ENCODE results near the gene ERCC3.
"Not testable (repeated sequence)": the region's sequence is repeated elsewhere in the genome, so short reads cannot be mapped to it uniquely, and the experiment has no call there.

The ERCC3 gene

DNA sequence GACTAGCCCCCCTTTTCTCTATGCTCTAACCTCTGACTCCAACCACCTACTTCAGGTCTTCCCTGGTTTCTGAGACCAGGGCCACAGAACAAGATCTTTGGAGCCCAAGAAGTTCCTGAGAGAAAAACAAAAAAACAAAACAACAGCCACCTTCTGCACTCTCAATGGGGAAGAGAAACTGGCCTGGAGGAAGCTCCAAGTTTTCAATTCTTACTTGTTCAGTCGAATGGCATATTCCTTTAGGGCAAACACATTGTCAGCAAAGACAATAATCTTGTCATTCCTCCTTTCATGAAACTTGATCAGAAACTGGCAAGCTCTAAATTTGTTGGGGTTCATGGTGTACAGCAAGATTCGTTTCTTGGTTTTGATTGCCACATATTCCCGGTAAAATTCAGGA lies 15.0 kb downstream of the ERCC3 start:
- DNase-seq (ENCODE audit: low spot score): no peak

DNA sequence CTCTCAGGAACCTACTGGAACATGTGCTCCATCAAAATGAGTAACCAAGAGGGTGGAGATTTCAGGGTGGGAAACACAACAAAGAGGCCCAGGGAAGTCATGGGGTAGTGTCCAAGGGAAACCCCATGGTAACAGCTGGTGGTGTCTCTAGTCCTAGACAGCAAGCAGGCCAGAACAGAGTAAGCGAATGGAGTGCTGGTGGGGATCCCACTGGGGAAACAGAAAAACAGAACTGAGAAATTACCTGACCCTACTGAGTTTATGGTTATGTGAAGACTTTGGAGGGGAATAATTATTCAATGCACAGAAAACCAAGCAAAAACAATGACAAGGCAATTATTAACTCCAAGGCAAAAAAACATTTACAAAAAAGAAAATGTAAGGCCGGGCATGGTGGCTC lies 16.9 kb downstream of the ERCC3 start:
- no peak for DNase-seq (ENCODE audit: low spot score)

DNA sequence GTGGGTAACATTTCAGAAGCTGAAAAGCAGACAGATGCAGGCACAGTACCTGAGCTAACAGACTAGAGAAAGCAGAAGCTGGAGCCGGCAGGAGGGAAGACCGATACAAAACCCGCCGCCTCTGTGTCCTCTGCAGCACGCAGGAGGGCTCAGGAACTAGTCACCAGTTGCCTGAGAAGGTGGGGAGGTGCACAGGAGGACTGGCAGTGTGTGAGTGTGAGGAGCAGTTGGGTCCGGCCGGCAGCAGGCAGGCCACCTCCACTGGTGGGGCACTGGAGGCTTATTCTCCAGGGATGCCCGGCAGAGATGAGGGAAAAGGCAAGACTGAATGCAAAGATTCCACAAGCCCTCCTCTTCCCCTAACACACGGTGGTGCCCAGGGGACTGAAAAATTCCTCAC lies 18.2 kb downstream of the ERCC3 start:
- no peak for DNase-seq (ENCODE audit: low spot score)

DNA sequence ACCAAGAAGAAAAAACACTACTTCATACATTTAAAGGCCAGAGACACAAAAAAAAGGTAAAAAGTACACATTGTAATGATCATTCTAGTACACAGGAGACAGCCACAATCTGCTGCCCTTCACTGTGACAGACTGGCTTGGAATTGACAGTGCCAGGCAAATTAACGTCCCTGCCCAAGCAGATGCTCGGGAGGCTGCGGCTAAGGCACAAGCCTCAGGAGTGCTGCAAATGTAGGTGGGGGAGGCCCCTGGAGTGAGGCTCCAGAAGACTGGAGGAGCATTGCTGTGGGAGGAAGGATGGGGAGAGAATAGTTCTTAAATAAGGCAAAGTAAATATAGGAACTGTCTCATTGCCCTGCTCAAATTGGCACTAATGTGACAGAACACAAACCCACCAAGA lies 18.6 kb downstream of the ERCC3 start:
- no peak for DNase-seq (ENCODE audit: low spot score)

DNA sequence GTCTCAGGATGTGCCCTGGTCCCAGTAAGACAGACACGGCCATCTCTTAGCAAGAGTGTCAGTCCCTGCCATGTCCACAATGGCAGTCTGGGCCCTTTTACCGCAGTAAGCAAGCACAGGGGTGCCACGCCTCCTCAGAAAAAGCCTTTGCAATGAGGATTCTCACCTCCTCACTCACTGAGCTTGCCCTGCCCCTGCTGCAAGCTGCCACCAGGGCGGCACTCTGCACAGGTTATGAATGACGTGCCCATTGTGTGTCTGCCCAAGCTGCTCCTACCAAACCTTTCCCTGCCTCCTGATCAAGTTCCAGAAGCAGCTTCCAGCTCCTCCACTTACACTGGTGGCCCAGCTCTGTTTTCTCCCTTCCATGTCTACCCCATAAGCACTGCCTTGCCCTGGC lies 23.3 kb downstream of the ERCC3 start:
- no peak for DNase-seq (ENCODE audit: low spot score)

DNA sequence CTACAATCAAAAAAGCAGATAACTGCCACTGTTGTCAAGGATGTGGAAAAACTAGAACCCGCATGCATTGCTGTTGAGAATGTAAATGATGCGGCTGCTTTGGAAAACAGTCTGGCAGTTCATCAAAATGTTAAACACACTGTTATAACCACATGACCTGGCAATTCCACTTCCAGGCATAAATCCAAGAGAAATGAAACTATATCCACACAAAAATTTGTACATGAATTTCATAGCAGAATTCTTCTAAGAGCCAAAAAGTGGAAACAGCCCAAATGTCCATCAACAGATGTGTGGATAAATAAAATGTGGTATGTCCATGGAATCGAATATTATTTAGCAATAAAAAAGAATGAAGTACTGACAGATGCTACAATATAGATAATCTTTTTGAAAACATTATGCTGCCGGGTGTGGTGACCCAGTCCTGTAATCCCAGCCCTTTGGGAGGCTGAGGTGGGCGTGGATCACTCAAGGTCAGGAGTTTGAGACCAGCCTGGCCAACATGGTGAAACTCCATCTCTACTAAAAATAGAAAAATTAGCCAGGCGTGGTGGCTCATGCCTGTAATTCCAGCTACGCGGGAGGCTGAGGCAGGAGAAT lies 32.0 kb downstream of the ERCC3 start:
- DNase-seq (ENCODE audit: low spot score): no peak

DNA sequence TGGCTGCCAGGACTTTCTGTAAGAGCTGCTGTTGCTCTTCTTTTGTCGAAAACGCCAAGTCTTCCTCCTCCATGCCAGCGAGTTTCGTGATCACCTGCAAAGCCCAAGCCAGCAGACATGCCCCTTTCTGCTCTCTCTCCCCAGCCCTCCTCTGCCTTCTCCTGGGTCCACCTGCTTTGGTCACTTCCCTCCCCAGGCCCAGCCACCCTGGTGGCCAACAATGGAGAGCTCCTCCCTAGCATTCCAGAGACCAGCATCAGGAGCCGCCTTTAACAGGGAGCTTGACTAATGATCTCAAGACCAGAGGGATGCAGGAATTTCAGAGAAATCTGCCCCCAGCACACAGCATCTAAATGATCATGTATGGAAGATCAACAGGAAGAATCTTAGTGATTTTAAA lies 34.6 kb downstream of the ERCC3 start:
- DNase-seq (ENCODE audit: low spot score): no peak

DNA sequence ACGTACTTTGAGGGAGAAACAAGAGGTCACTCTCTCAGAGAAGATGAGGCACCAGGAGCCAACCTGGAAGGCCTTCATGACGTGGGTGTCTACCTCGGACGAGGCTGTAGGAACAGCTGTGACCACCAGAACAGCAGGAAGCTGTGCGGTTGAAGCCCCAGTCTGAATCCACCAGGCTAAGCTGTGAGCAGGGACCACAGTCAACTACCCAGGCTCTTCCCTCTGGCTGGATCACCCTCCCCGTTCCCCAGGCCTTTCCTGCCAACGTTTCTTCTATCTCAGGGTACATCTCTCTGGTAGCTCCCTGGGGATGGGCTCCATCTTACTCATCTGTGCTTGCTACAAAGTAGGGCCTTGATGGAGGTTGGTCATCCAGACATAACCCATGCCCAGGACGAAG lies 37.1 kb downstream of the ERCC3 start:
- no peak for DNase-seq (ENCODE audit: low spot score)

DNA sequence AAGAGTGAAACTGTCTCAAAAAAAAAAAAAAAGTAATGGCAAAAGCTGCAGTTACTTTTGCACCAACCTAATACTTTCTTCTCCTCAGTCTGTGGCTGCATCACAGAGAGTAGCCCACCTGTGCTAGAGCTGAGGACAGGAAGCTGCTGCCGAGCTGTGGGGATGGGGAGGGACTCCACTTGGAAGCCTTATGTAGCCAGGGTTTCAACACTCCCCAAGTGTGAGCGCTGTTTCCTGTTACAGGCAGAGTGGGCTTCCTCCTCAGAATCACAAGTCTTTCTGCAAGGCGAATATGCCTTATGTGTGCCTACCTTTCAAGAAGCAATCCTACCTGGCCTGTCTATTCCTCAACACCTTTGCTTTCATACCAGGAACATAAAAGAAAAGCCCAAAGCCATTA lies 37.6 kb downstream of the ERCC3 start:
- no peak for DNase-seq (ENCODE audit: low spot score)

DNA sequence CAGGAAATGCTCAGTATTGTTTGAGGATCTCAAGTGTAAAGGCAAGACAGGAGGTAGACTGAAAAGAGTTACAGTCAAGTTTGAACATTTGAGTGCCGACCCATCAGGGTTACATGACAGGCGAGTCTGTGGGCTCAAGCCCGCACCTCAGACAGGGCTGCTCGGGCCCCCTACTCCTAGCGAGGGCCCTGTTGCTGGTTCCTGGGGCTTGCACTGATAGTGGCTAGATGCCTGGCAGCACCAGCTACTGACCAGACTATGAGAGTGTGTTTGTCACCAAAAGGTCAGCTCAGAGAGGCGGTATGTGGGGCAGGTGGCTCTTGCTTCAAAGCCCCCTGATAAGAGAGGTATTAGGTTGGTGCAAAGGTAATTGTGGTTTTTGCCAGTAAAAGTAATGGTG lies 38.2 kb downstream of the ERCC3 start:
- DNase-seq (ENCODE audit: low spot score): no peak

DNA sequence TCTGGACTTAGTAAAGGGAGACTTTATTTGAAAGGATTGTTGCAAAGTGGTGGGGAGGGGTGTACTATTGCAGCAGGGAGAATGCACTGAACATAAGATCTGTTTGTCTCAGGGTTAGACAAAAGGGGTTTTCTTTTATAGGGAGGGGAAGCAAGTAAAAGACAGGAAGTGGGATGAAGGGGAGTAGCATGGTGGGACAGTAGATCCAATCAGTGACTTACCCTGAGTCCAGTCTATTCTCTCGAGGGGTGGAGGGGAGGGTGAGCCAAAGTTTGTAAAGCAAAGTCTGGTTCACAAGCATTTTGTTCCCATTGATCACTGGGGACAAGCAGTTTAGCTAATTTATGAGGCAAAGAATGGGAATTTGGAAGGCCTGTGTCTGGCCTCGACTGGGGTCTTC lies 38.8 kb downstream of the ERCC3 start:
- DNase-seq (ENCODE audit: low spot score): no peak

DNA sequence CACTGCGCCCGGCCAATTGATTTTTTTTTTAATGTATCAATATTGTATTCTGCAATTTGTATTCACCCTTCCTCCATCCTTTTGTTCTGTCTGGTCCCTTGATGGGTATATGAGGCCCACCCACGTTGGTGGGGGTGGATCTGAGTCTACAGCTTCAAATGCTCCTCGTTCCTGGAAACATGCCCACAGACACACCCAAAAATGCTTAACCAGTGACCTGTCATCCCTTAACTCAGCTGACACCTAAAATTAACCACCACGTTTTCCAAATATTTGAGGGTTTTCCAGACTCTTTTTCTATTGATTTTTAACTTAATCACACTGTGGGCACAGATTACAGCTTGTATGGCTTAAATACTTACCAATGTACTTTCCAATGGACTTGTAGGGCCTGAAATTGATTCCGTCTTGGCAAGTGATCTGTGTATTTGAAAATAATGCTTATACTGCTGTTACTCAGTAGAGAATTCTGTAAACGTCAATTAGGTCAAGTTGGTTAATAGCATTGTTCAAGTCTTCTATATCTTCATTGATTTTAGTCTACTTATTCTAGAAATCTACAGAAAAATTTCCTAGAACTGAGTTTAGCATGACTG lies 39.5 kb downstream of the ERCC3 start:
- DNase-seq (ENCODE audit: low spot score): peak; percentile 20

DNA sequence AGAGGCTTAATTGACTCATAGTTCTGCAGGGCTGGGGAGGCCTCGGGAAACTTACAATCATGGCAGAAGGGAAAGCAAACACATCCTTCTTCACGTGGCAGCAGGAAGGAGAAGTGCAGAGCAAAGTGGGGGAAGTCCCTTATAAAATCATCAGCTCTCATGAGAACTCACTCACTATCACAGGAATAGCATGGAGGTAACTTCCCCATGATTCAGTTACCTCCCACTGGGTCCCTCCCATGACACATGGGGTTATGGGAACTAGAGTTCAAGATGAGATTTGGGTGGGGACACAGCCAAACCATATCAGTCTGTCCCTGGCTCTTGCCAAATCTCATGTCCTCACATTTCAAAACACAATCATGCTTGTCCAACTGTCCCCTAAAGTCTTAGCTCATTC lies 52.8 kb downstream of the ERCC3 start:
- DNase-seq (ENCODE audit: low spot score): not testable (repeated sequence)

DNA sequence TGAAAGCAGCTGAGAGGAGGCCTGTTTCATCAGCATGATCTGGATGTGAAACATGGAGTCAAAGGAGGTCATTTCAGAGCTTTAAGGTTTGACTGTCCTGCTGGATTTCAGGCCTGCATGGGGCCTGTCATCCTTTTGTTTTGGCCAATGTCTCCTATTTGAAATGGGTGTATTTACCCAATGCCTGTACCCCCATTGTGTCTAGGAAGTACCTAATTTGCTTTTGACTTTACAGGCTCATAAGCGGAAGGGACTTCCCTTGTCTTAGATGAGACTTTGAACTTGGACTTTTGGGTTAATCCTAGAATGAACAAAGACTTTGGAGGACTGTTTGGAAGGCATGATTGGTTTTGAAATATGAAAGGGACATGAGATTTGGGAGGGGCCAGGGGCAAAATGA lies 54.5 kb downstream of the ERCC3 start:
- no peak for DNase-seq (ENCODE audit: low spot score)

DNA sequence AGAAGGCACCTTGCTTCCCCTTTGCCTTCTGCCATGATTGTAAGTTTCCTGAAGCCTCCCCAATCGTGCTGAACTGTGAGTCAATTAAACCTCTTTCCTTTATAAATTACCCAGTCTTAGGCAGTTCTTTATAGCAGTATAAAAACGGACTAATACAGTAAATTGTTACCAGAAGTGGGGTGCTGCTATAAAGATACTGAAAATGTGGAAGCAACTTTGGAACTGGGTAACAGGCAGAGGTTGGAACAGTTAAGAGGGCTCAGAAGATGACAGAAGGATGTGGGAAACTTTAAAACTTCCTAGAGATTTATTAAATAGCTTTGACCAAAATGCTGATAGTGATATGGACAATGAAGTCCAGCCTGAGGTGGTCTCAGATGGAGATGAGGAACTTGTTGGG lies 56.2 kb downstream of the ERCC3 start:
- DNase-seq (ENCODE audit: low spot score): not testable (repeated sequence)

DNA sequence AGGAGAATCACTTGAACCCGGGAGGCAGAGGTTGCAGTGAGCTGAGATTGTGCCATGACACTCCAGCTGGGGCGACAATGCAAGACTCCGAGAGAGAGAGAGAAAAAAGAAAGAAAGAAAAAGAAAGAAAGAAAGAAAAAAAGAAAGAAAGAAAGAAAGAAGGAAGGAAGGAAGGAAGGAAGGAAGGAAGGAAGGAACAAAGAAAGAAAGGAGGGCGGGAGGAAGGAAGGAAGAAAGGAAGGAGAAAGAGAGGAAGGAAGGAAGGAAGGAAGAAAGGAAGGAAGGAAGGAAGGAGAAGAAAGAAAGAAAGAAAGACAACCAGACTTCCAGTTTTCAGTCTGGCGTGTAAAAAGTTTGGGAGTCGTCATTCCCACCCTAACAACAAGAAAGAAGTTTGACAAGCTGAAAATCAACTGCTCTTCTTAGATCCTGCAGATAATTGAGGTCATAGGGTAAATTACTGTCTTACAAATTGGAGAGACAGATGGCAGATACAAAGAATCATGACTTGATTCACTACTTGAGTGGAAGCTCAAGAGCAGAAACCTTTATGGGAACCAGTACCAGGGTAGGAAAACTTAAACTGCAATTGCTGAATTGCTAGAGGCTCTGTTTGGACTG lies 58.8 kb downstream of the ERCC3 start:
- no peak for DNase-seq (ENCODE audit: low spot score)

DNA sequence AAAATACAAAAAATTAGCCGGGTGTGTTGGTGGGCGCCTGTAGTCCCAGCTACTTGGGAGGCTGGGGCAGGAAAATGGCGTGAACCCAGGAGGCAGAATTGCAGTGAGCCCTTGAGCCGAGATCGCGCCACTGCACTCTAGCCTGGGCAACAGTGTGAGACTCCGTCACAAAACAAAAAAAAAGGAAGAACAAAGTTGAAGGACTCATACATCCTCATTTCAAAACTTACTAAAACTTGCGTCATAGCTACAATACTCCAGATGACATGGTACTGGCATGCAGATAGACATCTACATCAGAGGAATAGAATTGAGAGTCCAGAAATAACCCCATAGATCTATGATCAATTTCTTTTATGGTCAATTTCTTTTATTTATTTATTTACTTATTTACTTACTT lies 60.2 kb downstream of the ERCC3 start:
- no peak for DNase-seq (ENCODE audit: low spot score)

DNA sequence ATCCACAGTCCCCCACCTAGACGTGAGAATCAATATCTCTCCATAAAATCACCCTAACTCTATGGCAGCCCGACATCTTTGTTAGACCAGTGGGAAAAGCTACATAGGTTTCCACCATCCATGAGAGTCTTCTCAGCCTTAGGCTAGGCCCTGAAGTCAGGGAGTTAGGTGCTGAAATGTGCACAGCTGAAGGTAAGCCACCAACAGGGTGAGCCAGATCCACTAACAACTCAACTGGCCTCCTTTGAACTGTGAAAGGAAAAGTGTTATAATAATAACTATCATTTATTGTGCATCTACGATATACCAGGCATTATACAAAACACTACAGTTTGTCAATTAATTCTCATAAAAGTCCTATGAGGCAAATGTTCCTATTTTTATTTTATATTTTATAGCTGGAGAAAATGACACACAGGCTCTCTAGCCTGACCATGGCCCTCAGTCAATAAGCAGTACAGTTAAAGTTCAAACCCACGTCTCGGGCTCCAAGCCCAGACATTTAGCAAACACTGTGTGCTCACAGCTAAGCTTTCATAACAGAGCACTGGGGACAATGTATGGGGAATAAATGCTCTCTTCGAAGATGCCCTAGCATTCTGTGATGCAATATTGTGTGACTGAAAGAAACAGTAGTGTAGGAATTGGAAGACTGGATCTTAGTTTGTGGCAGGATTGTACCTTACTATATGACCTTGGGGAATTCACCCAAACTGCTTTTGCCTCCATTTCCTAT lies 62.6 kb downstream of the ERCC3 start:
- DNase-seq (ENCODE audit: low spot score): no peak

DNA sequence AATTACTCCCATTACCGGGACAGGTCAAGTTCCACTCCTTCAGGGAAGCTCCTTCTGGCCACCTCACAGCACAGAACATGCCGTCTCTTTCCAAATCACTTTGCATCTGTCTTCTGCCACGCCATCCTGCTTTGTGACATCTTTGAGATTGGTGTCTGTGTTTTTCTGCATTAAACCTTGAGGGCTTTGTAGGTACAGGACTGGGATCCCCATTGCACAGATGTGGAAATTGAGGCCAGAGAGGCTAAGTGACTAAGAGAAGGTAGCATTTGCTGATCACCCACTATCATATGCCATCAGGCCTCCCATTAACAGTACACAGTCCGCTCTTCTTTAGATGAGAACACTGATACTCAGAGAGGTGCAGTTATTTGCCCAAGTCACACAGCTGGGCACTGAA lies 64.4 kb downstream of the ERCC3 start:
- DNase-seq (ENCODE audit: low spot score): no peak

DNA sequence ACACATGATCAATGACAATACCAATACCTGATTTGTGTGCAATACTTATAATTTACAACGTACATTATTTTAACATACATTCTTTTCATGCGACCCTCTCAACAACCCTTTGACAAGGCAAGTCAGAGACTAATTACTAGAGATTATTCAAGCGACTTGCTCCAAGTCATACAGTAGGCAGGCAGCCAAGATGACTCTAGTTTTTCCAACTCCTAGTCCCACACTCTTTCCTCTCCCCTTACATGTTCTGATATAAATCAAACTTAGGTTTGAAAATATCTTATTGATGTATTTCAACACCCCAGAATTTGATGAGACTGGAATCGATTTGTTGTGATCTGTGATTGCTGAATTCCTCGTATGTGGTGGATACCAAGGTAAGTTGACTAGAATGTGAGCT lies 65.8 kb downstream of the ERCC3 start:
- no peak for DNase-seq (ENCODE audit: low spot score)

DNA sequence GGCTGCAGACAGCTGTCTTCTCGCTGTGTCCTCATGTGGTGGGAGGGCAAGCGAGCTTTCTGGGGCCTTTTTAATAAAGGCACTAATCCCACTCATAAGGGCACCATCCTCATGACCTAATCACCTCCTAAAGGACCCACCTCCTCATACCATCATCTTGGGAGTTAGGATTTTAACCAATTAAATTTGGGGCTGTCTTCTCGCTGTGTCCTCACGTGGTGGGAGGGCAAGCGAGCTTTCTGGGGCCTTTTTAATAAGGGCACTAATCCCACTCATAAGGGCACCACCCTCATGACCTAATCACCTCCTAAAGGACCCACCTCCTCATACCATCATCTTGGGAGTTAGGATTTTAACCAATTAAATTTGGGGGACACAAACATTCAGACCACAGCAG lies 66.7 kb downstream of the ERCC3 start:
- DNase-seq (ENCODE audit: low spot score): not testable (repeated sequence)

DNA sequence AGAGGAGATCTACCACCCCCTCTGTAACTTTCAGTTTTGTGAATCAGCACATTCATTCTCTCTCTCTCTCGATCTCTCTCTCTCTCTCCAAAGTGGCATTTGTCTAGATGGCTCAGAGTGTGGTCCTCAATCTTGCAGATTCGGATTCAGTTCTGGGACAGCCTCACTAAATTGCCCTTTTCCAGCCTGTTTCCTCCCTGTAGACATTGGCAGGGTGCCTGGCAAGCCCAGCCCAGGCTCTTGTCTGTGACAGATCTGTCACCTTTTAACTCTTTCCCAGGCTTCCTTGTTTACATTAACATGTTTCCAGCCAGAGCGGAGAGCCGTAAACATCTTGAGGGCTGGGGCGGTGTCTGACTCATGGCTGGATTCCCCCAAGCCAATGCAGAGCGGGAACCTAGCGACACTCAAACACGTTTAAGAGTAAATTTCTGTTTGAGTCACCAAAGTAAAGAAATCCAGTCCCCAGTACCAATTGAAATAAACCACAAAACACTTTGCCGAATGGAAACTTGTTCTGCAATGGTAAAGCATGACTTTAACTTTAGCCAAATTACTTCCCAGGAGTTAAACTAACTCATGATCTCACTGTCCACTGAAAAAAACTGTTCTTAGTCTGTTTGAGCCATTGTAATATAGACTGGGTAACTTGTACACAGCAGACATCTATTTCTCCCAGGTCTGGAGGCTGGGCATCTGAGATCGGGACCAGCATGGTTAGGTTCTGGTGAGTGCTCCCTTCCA lies 67.3 kb downstream of the ERCC3 start:
- peak; percentile 81 for DNase-seq (ENCODE audit: low spot score)

DNA sequence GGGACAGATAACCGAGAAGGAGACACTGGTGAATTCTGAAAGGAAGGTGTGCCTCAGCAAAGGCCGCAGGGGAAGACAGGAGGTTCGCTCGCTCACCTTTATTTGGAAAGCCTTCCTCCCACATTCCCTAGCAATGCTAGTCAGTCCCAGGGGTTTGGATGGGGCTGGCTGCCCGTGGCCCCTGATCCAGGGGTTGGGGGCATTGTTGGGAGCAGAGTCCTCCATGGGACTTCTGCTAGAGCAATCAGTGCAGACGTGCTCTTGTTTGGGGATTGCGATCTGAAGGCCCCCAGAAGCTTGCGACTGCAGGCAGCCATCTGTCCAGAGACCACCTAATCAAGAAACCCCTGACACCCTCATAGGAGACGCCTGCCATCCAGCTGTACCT lies 67.8 kb downstream of the ERCC3 start:
- no peak for DNase-seq (ENCODE audit: low spot score)
